DMS153 treated with DMSO at 0.1 percent for 48 hours (cell line): ENCODE measurements around the gene ANKMY1.
"Not testable (repeated sequence)": the region's sequence is repeated elsewhere in the genome, so short reads cannot be mapped to it uniquely, and the experiment has no call there.

Experiments used
- DNase-seq: peaks from one replicate; lab custom pipeline; 2025; ENCODE audit not compliant: unreplicated experiment; lab: John Stamatoyannopoulos, UW

Gene ANKMY1

GRCh38 chr2:240522406-240522805 is 35.4 kb downstream of the ANKMY1 start:
- DNase-seq = no peak

- DNase-seq = not testable (repeated sequence)
Measured at GRCh38 chr2:240521885-240522284, 35.9 kb downstream of the ANKMY1 start.

GRCh38 chr2:240520974-240521350 is 36.8 kb downstream of the ANKMY1 start:
- no peak for DNase-seq

GRCh38 chr2:240520130-240520973 is 37.4 kb downstream of the ANKMY1 start:
- DNase-seq = no peak

GRCh38 chr2:240519396-240520129 is 38.2 kb downstream of the ANKMY1 start:
- no peak for DNase-seq

- DNase-seq = no peak
Measured at GRCh38 chr2:240518981-240519380, 38.8 kb downstream of the ANKMY1 start.

- DNase-seq = no peak
Measured at GRCh38 chr2:240517342-240517741, 40.4 kb downstream of the ANKMY1 start.

GRCh38 chr2:240514631-240515030 is 43.2 kb downstream of the ANKMY1 start:
- DNase-seq = no peak

GRCh38 chr2:240513549-240514287 is 44.1 kb downstream of the ANKMY1 start:
- DNase-seq = no peak

- no peak for DNase-seq
Measured at GRCh38 chr2:240512666-240513535, 44.9 kb downstream of the ANKMY1 start.

- DNase-seq = no peak
Measured at GRCh38 chr2:240512109-240512485, 45.7 kb downstream of the ANKMY1 start.

- DNase-seq = no peak
Measured at GRCh38 chr2:240511351-240512108, 46.3 kb downstream of the ANKMY1 start.

- DNase-seq = no peak
Measured at GRCh38 chr2:240510513-240511210, 47.1 kb downstream of the ANKMY1 start.

GRCh38 chr2:240509667-240510512 is 47.9 kb downstream of the ANKMY1 start:
- DNase-seq = no peak

GRCh38 chr2:240508832-240509545 is 48.8 kb downstream of the ANKMY1 start:
- no peak for DNase-seq

GRCh38 chr2:240507778-240508251 is 50.0 kb downstream of the ANKMY1 start:
- no peak for DNase-seq

- no peak for DNase-seq
Measured at GRCh38 chr2:240507060-240507777, 50.6 kb downstream of the ANKMY1 start.
